Measurements from ENCODE around the gene LRRC8D.

DNA sequence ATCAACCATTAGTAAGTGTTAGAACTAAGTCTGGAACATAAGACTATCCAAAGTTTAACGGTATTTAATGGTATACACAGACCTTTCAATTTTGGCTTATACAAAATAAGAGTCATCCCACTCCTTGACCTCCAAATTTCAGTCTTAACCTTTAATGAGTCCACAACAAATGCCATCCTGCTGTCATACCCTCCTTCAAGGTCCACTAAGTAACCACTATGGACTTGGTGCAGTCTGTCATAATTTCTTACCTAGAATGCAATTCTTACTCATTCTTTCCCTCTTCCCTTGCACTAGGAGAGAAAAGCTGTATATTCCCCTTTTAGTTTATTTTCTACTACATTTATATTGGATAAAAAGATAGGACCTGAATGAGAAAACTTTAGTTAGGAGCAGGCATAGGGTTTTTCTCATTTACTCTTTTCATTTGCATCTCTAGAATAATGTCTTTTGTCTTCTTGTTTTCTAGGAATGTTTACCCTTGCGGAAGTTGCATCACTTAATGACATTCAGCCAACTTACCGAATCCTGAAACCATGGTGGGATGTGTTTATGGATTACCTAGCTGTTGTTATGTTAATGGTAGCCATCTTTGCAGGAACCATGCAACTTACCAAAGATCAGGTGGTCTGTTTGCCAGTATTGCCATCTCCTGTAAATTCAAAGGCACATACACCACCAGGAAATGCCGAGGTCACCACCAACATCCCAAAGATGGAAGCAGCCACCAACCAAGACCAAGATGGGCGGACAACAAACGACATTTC is 111.9 kb downstream of the LRRC8D start:
- no peak for TF ChIP-seq JUND (IDR thresholded peaks at IDR 0.05)
- no peak for TF ChIP-seq GABPA (IDR thresholded peaks at IDR 0.05 in 1 of 2, conservative IDR thresholded peaks at IDR 0.05 in 1 of 2)
- TF ChIP-seq CTCF (IDR thresholded peaks at IDR 0.05; ENCODE audit: low read depth, low read length, missing input control), result no peak
- TF ChIP-seq, protein P1, sequence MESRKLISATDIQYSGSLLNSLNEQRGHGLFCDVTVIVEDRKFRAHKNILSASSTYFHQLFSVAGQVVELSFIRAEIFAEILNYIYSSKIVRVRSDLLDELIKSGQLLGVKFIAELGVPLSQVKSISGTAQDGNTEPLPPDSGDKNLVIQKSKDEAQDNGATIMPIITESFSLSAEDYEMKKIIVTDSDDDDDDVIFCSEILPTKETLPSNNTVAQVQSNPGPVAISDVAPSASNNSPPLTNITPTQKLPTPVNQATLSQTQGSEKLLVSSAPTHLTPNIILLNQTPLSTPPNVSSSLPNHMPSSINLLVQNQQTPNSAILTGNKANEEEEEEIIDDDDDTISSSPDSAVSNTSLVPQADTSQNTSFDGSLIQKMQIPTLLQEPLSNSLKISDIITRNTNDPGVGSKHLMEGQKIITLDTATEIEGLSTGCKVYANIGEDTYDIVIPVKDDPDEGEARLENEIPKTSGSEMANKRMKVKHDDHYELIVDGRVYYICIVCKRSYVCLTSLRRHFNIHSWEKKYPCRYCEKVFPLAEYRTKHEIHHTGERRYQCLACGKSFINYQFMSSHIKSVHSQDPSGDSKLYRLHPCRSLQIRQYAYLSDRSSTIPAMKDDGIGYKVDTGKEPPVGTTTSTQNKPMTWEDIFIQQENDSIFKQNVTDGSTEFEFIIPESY (IDR thresholded peaks at IDR 0.05), result no peak
- no peak for TF ChIP-seq HNF4A (conservative IDR thresholded peaks at IDR 0.05)
- TF ChIP-seq YY1 (IDR thresholded peaks at IDR 0.05), result no peak
- TF ChIP-seq MAX (IDR thresholded peaks at IDR 0.05), result no peak
- TF ChIP-seq EGR1 (IDR thresholded peaks at IDR 0.05; ENCODE audit: low read depth in 2 of 2), result no peak
- TF ChIP-seq, protein P2, sequence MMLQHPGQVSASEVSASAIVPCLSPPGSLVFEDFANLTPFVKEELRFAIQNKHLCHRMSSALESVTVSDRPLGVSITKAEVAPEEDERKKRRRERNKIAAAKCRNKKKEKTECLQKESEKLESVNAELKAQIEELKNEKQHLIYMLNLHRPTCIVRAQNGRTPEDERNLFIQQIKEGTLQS (IDR thresholded peaks at IDR 0.05), result no peak
- TF ChIP-seq TAF1 (conservative IDR thresholded peaks at IDR 0.05), result no peak

Data from liver (tissue), 3 donors.